Rectal smooth muscle tissue (tissue), 1 donor: ENCODE data around the gene ZC2HC1C.
A peak's percentile ranks its signal among the peaks of the same experiment; 100 is the strongest.
"Not testable (repeated sequence)": the region's sequence is repeated elsewhere in the genome, so short reads cannot be mapped to it uniquely, and the experiment has no call there.

Experiments used
- H3K27ac ChIP-seq: one replicate; pipeline ENCODE4 v1.7.0; 2013; ENCODE audit warnings: low read depth, low read length, inconsistent platforms
- H3K27me3 ChIP-seq: one replicate; pipeline ENCODE4 v1.7.0; 2013; ENCODE audit warnings: low read length; ENCODE audit not compliant: control insufficient read depth, insufficient read depth
- H3K36me3 ChIP-seq: one replicate; pipeline ENCODE4 v1.7.0; 2013; ENCODE audit warnings: low read length; ENCODE audit not compliant: control insufficient read depth, insufficient read depth
- H3K4me1 ChIP-seq: one replicate; pipeline ENCODE4 v1.7.0; 2013; ENCODE audit warnings: low read length; ENCODE audit not compliant: control insufficient read depth, insufficient read depth
- H3K4me3 ChIP-seq: one replicate; pipeline ENCODE4 v1.7.0; 2013; ENCODE audit warnings: low read length
- H3K9ac ChIP-seq: one replicate; pipeline ENCODE4 v1.7.0; 2013; ENCODE audit warnings: low read length

Gene ZC2HC1C

DNA sequence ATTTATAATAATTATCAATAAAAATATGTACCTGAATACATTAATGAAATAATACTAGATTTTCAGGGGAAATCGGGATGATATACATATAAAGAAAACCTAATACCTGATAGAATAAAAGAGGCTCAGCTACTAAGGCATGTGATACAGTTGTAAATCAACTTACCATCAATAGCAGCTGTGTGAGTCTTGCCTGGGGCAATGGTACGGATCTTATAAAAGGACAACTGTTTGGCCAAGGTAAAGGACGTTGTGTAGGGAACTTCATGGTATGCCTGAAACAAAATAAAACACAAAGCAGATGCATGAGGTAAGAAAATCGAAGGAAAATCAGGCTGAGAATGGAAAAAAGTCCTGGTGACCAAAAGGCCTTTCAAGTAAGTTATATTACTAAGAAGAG is 32.0 kb downstream of the ZC2HC1C start:
- H3K9ac ChIP-seq, result no peak overlapping the region
- no peaks in the 10 kb centered on the region for H3K4me1 ChIP-seq
- peaks cover 24% of the 10 kb centered on the region for H3K36me3 ChIP-seq
- no peaks in the 10 kb centered on the region for H3K27me3 ChIP-seq
- H3K27ac ChIP-seq, result no peak overlapping the region
- no peak overlapping the region for H3K4me3 ChIP-seq

DNA sequence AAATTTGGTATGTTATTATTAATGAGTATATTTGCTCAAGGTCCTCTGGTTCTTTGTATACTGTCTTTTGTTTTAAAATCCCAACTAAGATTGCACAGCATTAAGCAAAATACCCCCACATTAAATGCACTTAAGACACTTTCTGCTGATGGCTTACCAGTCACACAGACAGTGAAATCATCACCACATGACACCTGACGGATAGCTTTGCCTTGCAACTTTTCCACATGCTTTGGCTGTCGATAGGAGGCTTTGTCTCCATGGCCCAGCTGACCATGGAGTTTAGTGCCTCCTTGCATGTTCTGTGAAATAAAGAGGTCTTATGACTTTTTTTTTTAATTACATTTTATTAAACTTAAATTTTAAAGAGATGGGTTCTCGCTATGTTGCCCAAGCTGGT is 37.7 kb downstream of the ZC2HC1C start:
- no peaks in the 10 kb centered on the region for H3K4me1 ChIP-seq
- no peak overlapping the region for H3K9ac ChIP-seq
- no peak overlapping the region for H3K27ac ChIP-seq
- no peak overlapping the region for H3K4me3 ChIP-seq
- H3K36me3 ChIP-seq, result peaks cover 29% of the 10 kb centered on the region
- H3K27me3 ChIP-seq, result no peaks in the 10 kb centered on the region

DNA sequence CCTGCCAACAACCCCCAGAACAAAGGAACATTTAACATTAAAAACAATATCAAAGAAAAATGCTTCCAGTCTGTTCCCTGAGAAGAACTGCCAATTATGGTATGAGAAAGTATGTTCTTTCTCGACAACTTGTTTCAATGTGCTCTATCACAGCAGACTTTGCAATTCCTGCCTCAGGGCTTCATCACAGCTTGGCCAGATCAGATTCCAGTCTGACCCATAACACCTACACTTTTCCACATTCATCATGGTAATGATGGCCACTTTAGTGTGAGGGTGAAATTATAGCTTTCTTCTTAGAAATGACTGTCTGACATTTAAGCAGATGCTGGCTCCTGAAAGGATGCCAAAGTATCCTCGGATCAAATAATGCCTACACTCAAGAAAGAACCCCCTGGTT is 40.4 kb downstream of the ZC2HC1C start:
- Histone ChIP-seq H3K36me3 (peaks cover 38% of the 10 kb centered on the region), H3K4me3 (no peak overlapping the region), H3K9ac (no peak overlapping the region), H3K4me1 (no peaks in the 10 kb centered on the region), H3K27me3 (no peaks in the 10 kb centered on the region), H3K27ac (no peak overlapping the region)

DNA sequence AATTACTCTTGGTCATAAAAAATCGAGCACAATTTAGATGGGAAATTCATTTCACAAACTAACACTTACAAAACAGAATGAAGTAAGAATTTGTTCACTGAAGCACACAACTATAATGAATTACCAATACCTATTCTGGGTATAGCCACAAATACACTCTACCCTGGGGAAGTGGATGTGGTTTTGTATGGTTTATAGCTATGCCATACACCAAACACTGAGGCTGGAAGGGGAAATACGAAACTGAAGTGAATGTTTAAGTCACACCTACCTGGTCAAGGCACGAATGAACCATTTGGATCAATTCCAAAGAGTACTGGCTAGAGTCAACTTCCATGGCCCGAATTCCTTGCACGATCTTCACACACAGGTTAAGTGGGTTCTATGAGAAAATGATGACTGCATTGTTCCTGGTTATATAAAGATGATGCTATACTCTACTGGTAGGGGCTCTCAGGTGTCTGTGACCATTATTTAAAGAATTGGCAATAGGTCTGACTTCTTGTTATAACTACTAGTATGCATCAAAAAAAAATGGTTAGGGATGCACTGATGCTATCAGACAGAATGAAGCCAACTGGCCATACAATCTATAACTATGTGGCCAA is 44.6 kb downstream of the ZC2HC1C start:
- no peaks in the 10 kb centered on the region for H3K4me1 ChIP-seq
- H3K27ac ChIP-seq, result no peak overlapping the region
- H3K9ac ChIP-seq, result no peak overlapping the region
- H3K4me3 ChIP-seq, result no peak overlapping the region
- no peaks in the 10 kb centered on the region for H3K27me3 ChIP-seq
- H3K36me3 ChIP-seq, result peaks cover 37% of the 10 kb centered on the region

DNA sequence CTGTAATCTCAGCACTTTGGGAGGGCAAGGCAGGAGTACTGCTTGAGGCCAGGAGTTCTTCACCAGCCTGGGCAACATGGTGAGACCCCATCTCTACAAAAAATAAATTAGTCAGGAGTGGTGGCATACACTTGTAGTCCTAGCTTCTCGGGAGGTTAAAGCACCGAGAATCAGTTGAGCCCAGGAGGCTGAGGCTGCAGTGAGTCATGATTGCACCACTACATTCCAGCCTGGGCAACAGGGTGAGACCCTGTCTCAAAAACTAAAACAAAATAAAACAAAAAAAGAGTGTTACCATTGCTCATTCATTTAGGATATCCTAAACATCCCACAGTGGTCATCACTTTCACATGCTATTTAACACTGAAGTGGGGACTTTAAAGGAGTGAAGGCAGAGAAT is 49.6 kb downstream of the ZC2HC1C start:
- Histone ChIP-seq H3K4me3 (no peak overlapping the region), H3K9ac (no peak overlapping the region), H3K27ac (no peak overlapping the region), H3K4me1 (no peaks in the 10 kb centered on the region), H3K36me3 (peaks cover 14% of the 10 kb centered on the region), H3K27me3 (no peaks in the 10 kb centered on the region)

DNA sequence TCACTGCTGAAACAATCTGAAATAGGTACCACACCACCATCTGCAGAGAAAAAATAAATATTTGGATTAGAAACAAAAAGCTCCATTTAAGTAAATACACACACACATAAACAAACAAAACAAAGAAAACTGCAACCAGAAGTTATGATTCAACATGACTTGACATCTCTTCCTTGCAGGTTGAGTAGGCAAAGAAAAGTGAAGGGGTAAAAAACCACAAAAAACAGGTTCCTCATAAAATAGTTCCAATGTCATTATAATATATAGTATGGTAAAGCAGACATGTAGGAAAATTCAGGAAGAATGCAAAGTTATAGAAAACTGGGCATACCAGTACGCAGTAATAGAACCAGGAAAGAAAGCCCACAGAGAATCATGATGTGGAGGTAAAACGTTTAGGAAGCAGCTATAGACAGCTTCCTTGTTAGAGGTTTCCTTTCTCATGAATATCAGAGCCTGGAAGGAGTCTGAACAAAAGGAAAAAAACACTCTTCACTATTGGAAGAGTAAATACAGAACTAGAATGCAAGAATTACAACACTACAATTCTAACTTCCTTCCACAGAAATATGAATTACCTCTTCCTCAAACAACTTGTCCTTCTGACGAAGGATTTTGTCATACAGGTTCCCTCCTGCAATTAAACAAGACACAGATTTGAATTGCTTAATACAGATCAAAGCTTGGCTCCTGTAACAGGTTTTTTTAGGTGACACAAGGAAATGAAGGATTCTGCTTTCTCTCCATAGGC is 51.3 kb downstream of the ZC2HC1C start:
- Histone ChIP-seq H3K27me3 (no peaks in the 10 kb centered on the region), H3K4me3 (no peak overlapping the region), H3K36me3 (peaks cover 12% of the 10 kb centered on the region), H3K4me1 (peaks cover 3% of the 10 kb centered on the region), H3K9ac (no peak overlapping the region), H3K27ac (no peak overlapping the region)

DNA sequence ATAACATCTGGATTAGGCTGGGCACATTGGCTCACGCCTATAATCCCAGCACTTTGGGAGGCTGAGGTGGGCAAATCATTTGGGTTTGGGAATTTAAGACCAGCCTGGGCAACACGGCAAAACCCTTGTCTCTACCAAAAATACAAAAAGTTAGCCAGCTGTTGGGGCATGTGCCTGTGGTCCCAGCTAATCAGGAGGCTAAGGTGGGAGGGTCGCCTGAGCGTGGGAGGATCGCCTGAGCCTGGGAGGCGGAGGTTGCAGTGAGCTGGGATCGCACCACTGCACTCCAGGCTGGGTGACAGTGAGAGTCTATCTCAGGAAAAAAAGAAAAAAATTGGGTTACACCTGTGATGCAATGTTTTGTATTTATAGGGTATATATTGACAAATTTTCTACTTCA is 52.1 kb downstream of the ZC2HC1C start:
- no peak overlapping the region for H3K9ac ChIP-seq
- H3K4me1 ChIP-seq, result peaks cover 8% of the 10 kb centered on the region
- H3K27ac ChIP-seq, result no peak overlapping the region
- no peaks in the 10 kb centered on the region for H3K27me3 ChIP-seq
- H3K4me3 ChIP-seq, result no peak overlapping the region
- peaks cover 7% of the 10 kb centered on the region for H3K36me3 ChIP-seq

DNA sequence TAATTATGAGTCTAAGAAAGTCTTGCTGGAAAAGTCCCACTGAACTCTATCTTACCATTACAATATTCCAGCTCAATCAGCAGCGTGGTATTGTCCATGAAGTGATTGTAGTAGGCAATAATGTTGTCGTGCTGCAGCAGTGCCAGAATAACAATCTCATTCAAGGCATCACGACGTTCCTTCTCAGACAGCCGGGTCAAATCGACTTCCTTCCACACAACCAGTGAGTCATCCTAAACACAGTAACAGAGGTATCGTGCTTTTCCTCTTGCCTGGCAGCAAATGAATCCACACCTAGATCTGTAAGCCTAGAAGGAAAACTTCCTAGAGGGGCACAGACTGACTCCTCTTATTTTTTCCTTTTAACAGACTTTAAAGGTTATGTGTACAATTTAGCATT is 54.5 kb downstream of the ZC2HC1C start:
- Histone ChIP-seq H3K27me3 (no peaks in the 10 kb centered on the region), H3K4me1 (peaks cover 14% of the 10 kb centered on the region), H3K27ac (no peak overlapping the region), H3K9ac (no peak overlapping the region), H3K36me3 (no peaks in the 10 kb centered on the region), H3K4me3 (no peak overlapping the region)

DNA sequence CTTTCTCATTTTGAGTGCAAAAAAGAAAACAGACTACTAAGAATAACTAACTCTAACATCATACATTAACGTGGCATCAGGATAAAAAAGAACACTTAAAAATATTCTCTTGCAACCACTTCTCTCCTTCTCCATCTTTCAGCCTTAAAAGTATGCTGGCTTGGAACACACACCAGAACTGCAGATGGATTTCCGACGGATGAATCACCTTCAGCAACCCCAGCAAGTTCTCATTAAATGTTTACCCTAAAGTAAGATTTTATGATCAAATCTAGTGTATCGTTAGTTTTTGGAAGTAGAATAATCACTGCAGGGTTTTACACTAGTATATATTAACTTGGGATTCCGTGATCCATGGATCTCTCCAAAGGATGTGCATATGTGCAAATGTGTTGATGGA is 56.2 kb downstream of the ZC2HC1C start:
- H3K36me3 ChIP-seq, result no peaks in the 10 kb centered on the region
- H3K27ac ChIP-seq, result peak overlapping the region; percentile 91
- no peak overlapping the region for H3K9ac ChIP-seq
- H3K4me3 ChIP-seq, result no peak overlapping the region
- H3K4me1 ChIP-seq, result peaks cover 14% of the 10 kb centered on the region
- no peaks in the 10 kb centered on the region for H3K27me3 ChIP-seq

DNA sequence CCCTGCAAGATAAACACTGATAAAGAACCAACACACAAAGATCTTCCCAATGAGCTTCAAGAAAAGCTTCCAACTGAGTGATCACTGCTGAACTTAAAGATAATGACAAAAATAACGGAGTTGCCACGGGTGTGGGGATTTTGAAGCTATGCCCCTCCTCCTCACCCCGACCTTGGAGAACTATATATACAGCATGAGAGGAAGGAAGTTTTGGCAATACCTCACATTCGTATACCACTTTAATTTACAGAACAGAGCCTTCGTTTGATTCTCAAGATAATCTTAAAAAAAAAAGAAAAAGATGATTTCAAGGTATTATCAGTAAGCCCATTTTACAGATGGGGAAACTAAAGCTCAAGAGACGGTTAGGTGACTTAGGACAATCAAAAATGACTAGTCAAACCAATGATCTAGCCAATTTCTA is 56.7 kb downstream of the ZC2HC1C start:
- H3K9ac ChIP-seq, result peak overlapping the region; percentile 39
- peaks cover 14% of the 10 kb centered on the region for H3K4me1 ChIP-seq
- no peaks in the 10 kb centered on the region for H3K27me3 ChIP-seq
- peak overlapping the region; percentile 73 for H3K4me3 ChIP-seq
- H3K36me3 ChIP-seq, result no peaks in the 10 kb centered on the region
- H3K27ac ChIP-seq, result peak overlapping the region; percentile 91

DNA sequence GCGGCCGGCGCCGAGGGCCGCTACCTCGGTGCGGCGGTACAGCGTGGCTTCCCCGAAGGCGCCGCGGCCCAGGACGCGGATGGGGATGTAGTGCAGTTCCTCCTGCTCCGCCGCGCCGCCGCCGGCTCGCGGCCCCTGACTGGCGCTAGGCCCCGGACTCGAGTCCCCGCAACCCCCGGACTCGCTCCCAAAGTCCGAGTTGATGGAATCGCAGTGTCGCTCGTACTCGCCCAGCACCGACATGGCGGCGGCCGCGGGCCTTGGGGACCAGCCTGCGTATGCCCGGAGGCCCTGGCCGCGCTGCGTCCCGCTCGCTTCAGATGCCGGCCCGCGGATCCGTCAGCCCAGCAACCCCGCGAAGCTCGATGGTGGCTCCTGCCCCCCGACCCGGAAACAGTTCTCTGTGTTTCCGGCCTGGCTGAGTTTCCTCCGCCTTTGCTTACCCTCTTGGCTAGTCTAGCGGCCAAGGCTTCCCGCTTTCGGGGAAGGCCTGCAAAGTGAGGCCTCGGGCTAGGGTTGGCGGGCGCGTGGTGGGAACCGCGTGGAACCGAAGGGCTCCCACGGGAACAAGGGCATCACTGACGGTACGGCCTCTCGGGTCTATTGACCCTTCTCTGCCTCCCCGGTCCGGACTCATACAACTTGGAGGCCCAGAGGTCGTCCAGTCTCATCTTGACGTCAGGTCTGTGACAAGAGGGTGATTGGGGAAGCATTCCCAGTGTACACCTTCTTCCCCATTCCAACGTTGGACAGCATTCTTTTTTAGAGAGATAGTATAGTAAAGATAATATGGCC is 57.4 kb downstream of the ZC2HC1C start, which contains the start of gene NEK9:
NEK9 (minus strand) TSS at position 370 of the 795 bp plus-strand sequence; CDS start at position 243, 127 bp downstream.
- peak within 1 kb of the TSS; percentile 39 for H3K9ac ChIP-seq
- peak within 1 kb of the TSS; percentile 73 for H3K4me3 ChIP-seq
- H3K27ac ChIP-seq, result peak within 1 kb of the TSS; percentile 91
- peaks cover 14% of the 10 kb centered on the region for H3K4me1 ChIP-seq
- no peaks in the 10 kb centered on the region for H3K27me3 ChIP-seq
- peaks cover 2% of the 10 kb centered on the region for H3K36me3 ChIP-seq

DNA sequence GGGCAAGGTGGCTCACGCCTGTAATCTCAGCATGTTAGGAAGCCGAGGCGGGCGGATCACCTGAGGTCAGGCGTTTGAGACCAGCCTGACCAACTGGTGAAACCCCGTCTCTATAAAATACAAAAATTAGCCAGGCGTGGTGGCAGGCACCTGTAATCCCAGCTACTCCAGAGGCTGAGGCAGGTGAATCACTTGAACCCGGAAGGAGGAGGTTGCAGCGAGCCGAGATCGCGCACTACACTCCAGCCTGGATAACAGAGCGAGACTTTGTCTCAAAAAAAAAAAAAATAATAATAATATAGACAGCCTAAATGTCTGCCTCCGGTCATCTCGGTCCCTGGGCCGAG is 58.0 kb downstream of the ZC2HC1C start:
- peak overlapping the region; percentile 39 for H3K9ac ChIP-seq
- H3K4me3 ChIP-seq, result peak overlapping the region; percentile 73
- peaks cover 14% of the 10 kb centered on the region for H3K4me1 ChIP-seq
- peak overlapping the region; percentile 91 for H3K27ac ChIP-seq
- H3K27me3 ChIP-seq, H3K36me3 ChIP-seq: not testable (repeated sequence)
